IMR-90 (cell line): Measurements from ENCODE around the gene MYPOP. TPM values are rescaled to one million over a fixed set of nuclear protein-coding genes. Genes with fewer than 3 reads are reported as not detected.
A peak's percentile ranks its signal among the peaks of the same experiment; 100 is the strongest.

Experiments used
- ATAC-seq: fragments of 200-7000 bp; cut with Tn5 transposase; 2 replicates; pipeline ENCODE4 v1.9.1; 2020; ENCODE audit warnings: low read depth, mild to moderate bottlenecking, moderate library complexity
- BruUV-seq: library from RNA; stranded (reverse); fragments of 400-500 nt; replicated peaks from 2 replicates; lab custom pipeline; 2021; lab: Mats Ljungman, UMichigan
- CTCF ChIA-PET: fragments of 300-600 bp; formaldehyde crosslinking; extraction: SDS; loops from one replicate; lab custom pipeline; 2021; ENCODE audit warnings: antibody characterized with exemption; lab: Yijun Ruan, JAX
- POLR2A ChIA-PET: fragments of 300-600 bp; sonication (Branson Sonifier 250); formaldehyde crosslinking; loops from one replicate; lab custom pipeline; 2022; ENCODE audit warnings: antibody characterized with exemption; ENCODE audit not compliant: unreplicated experiment; lab: Charles Lee
- DNase-seq: peaks from one replicate; pipeline ENCODE4 v3.0.0; 2013
- H2AFZ ChIP-seq: replicated peaks from 2 replicates; pipeline ENCODE3; 2013; ENCODE audit warnings: low read length, mild to moderate bottlenecking; ENCODE audit not compliant: poor library complexity
- H2AK5ac ChIP-seq: 2 replicates; pipeline ENCODE4 v1.6.1; 2013; ENCODE audit warnings: low read depth, low read length, inconsistent platforms
- H2AK9ac ChIP-seq: replicated peaks from 2 replicates; pipeline ENCODE3; 2013; ENCODE audit warnings: mild to moderate bottlenecking, low read depth, low read length, moderate library complexity; ENCODE audit not compliant: poor library complexity
- H2BK120ac ChIP-seq: 2 replicates; pipeline ENCODE4 v1.6.1; 2013; ENCODE audit warnings: low read depth, low read length, inconsistent platforms
- H2BK15ac ChIP-seq: 3 replicates; pipeline ENCODE4 v1.6.1; 2013; ENCODE audit warnings: low read depth, low read length, inconsistent platforms
- H2BK20ac ChIP-seq: 2 replicates; pipeline ENCODE4 v1.6.1; 2013; ENCODE audit warnings: low read depth, mild to moderate bottlenecking, inconsistent platforms, low read length, moderate library complexity
- H2BK5ac ChIP-seq: 2 replicates; pipeline ENCODE4 v1.6.1; 2013; ENCODE audit warnings: mild to moderate bottlenecking, low read depth, low read length, inconsistent platforms; ENCODE audit not compliant: poor library complexity, severe bottlenecking
- H3K14ac ChIP-seq: replicated peaks from 2 replicates; pipeline ENCODE4 v1.6.1; 2013; ENCODE audit warnings: low read depth, low read length, inconsistent platforms
- H3K18ac ChIP-seq: 2 replicates; pipeline ENCODE4 v1.6.1; 2013; ENCODE audit warnings: low read depth, low read length, control low read depth
- H3K23ac ChIP-seq: 2 replicates; pipeline ENCODE4 v1.6.1; 2013; ENCODE audit warnings: low read depth, low read length, inconsistent platforms
- H3K27ac ChIP-seq: 2 replicates; pipeline ENCODE4 v1.5.1; 2013; ENCODE audit warnings: mild to moderate bottlenecking, control low read depth, low read length; ENCODE audit not compliant: insufficient read depth
- H3K27me3 ChIP-seq: 2 replicates; pipeline ENCODE4 v1.6.1; 2013; ENCODE audit warnings: low read length; ENCODE audit not compliant: control insufficient read depth, insufficient read depth
- H3K36me3 ChIP-seq: 2 replicates; pipeline ENCODE4 v1.6.1; 2013; ENCODE audit warnings: low read length, mixed read lengths; ENCODE audit not compliant: control insufficient read depth, insufficient read depth
- H3K4ac ChIP-seq: 2 replicates; pipeline ENCODE4 v1.6.1; 2013; ENCODE audit warnings: low read depth, low read length, inconsistent platforms
- H3K4me1 ChIP-seq: 2 replicates; pipeline ENCODE4 v1.6.1; 2013; ENCODE audit warnings: low read length, mixed read lengths; ENCODE audit not compliant: control insufficient read depth, insufficient read depth
- H3K4me2 ChIP-seq: 2 replicates; pipeline ENCODE4 v1.6.1; 2013; ENCODE audit warnings: low read depth, mild to moderate bottlenecking, control low read depth, low read length, moderate library complexity
- H3K4me3 ChIP-seq: 2 replicates; pipeline ENCODE4 v1.5.1; 2013; ENCODE audit warnings: low read depth, mild to moderate bottlenecking, control low read depth, low read length, moderate library complexity; ENCODE audit not compliant: insufficient read depth
- H3K56ac ChIP-seq: 2 replicates; pipeline ENCODE4 v1.6.1; 2013; ENCODE audit warnings: low read length, inconsistent platforms; ENCODE audit not compliant: insufficient read depth; ENCODE audit errors: extremely low read depth
- H3K79me1 ChIP-seq, 2 experiments: 2 replicates each; pipeline ENCODE4 v1.6.1; 2013; ENCODE audit warnings: low read length in 2 of 2, inconsistent platforms in 1 of 2, low read depth in 1 of 2
- H3K9ac ChIP-seq: 2 replicates; pipeline ENCODE4 v1.6.1; 2013; ENCODE audit warnings: low read depth, low read length, control low read depth
- H3K9me1 ChIP-seq: 2 replicates; pipeline ENCODE4 v1.6.1; 2013; ENCODE audit warnings: low read length, inconsistent platforms; ENCODE audit not compliant: insufficient read depth
- H3K9me3 ChIP-seq: 2 replicates; pipeline ENCODE4 v1.6.1; 2013; ENCODE audit warnings: low read length; ENCODE audit not compliant: control insufficient read depth, insufficient read depth
- H4K20me1 ChIP-seq: 2 replicates; pipeline ENCODE4 v1.6.1; 2013; ENCODE audit warnings: low read length, inconsistent platforms; ENCODE audit not compliant: insufficient read depth
- H4K5ac ChIP-seq: 2 replicates; pipeline ENCODE4 v1.6.1; 2013; ENCODE audit warnings: mild to moderate bottlenecking, low read depth, low read length, control low read depth
- H4K8ac ChIP-seq, 2 experiments: 2 replicates each; pipeline ENCODE4 v1.6.1; 2013; ENCODE audit warnings: low read depth in 2 of 2, low read length in 2 of 2, control low read depth in 1 of 2, inconsistent platforms in 1 of 2
- H4K91ac ChIP-seq: 2 replicates; pipeline ENCODE4 v1.6.1; 2013; ENCODE audit warnings: low read depth, low read length, inconsistent platforms; ENCODE audit not compliant: insufficient read depth
- BHLHE40 ChIP-seq: fragments of 150-350 bp; IDR thresholded peaks from 2 replicates; pipeline ENCODE4 v1.6.1; 2016; ENCODE audit warnings: mild to moderate bottlenecking, low read depth, low read length
- CEBPB ChIP-seq: IDR thresholded peaks from 2 replicates; pipeline ENCODE4 v1.6.1; 2012; ENCODE audit warnings: low read depth, low read length, improper control_type of control experiment
- CHD1 ChIP-seq: IDR thresholded peaks from 2 replicates; pipeline ENCODE4 v1.6.1; 2012; ENCODE audit warnings: low read depth, low read length, improper control_type of control experiment
- CTCF ChIP-seq: conservative IDR thresholded peaks from 2 replicates; pipeline ENCODE4 v1.5.1; 2012; ENCODE audit warnings: mild to moderate bottlenecking, low read depth, low read length, improper control_type of control experiment
- ELK1 ChIP-seq: fragments of 150-350 bp; IDR thresholded peaks from 2 replicates; pipeline ENCODE4 v1.6.1; 2016; ENCODE audit warnings: low read depth, mild to moderate bottlenecking, low read length, moderate library complexity, borderline replicate concordance
- FOS ChIP-seq: fragments of 150-350 bp; IDR thresholded peaks from 2 replicates; pipeline ENCODE4 v1.6.1; 2016; ENCODE audit warnings: low read depth, low read length
- MAFK ChIP-seq: IDR thresholded peaks from 2 replicates; pipeline ENCODE4 v1.6.1; 2012; ENCODE audit warnings: low read depth, low read length, improper control_type of control experiment
- MAZ ChIP-seq: IDR thresholded peaks from 2 replicates; pipeline ENCODE4 v1.6.1; 2012; ENCODE audit warnings: low read depth, mild to moderate bottlenecking, low read length, improper control_type of control experiment, moderate library complexity, borderline replicate concordance
- MXI1 ChIP-seq: IDR thresholded peaks from 2 replicates; pipeline ENCODE4 v1.6.1; 2012; ENCODE audit warnings: low read depth, mild to moderate bottlenecking, low read length, moderate library complexity, borderline replicate concordance
- NFE2L2 ChIP-seq: fragments of 150-350 bp; IDR thresholded peaks from 2 replicates; pipeline ENCODE4 v1.6.1; 2016; ENCODE audit warnings: low read depth, mild to moderate bottlenecking, low read length
- POLR2A ChIP-seq: IDR thresholded peaks from 2 replicates; pipeline ENCODE4 v1.6.1; 2012; ENCODE audit warnings: mild to moderate bottlenecking, low read depth, low read length
- RAD21 ChIP-seq: IDR thresholded peaks from 2 replicates; pipeline ENCODE4 v1.6.1; 2012; ENCODE audit warnings: low read length, improper control_type of control experiment
- RCOR1 ChIP-seq: IDR thresholded peaks from 2 replicates; pipeline ENCODE4 v1.6.1; 2012; ENCODE audit warnings: mild to moderate bottlenecking, low read length, improper control_type of control experiment; ENCODE audit not compliant: insufficient replicate concordance
- SMC3 ChIP-seq: fragments of 150-350 bp; IDR thresholded peaks from 2 replicates; pipeline ENCODE4 v1.6.1; 2016; ENCODE audit warnings: low read depth, mild to moderate bottlenecking, antibody characterized with exemption, low read length, moderate library complexity
- WGBS, 2 experiments: methylation state at CpG; one replicate each; pipeline versions ENCODE4 v1.1.5 to v1.1.7; 2013; ENCODE audit warnings: missing lambda C conversion rate in 2 of 2; ENCODE audit not compliant: insufficient read length in 1 of 2; ENCODE audit errors: extremely low coverage in 2 of 2; 5-methylcytosine and 5-hydroxymethylcytosine counted together
- dilution Hi-C: fragments of 300-500 bp; cut with HindIII; formaldehyde crosslinking; loops from one replicate; pipeline ENCODE4 v1.14.3; 2018; ENCODE audit warnings: low sequenced_read_pairs; ENCODE audit not compliant: unreplicated experiment
- in situ Hi-C: fragments of 300-500 bp; cut with MboI; formaldehyde crosslinking; loops from 3 replicates; pipeline ENCODE4 v1.14.3; 2019; ENCODE audit warnings: low sequenced_read_pairs, inconsistent platforms, mixed read lengths
- intact Hi-C: fragments of 100-400 bp; cut with micrococcal nuclease; formaldehyde crosslinking; loops from 2 replicates; pipeline ENCODE4 v1.10.0; 2022
- polyA plus RNA-seq, 3 experiments: library from polyadenylated mRNA; depleted of rRNA; stranded (reverse); fragments of >200 nt; gene quantifications; 2 replicates each; pipeline ENCODE4 v1.2.3, GENCODE V29; 2012; ENCODE audit warnings: low replicate concordance in 1 of 3
- total RNA-seq: library from RNA; depleted of rRNA; stranded (reverse); fragments of >200 nt; gene quantifications from 2 replicates; pipeline ENCODE4 v1.2.3, GENCODE V29; 2012

Gene MYPOP
- total and polyA plus RNA-seq, 2 of the 4 experiments (the other 2 are of a cell fraction), result 0.36 to 2.8 TPM

- ATAC-seq (no peak), DNase-seq (no peak)
- CTCF ChIA-PET, result interaction anchor here (1.0 kb wide), 1 partner anchor 20 kb away, joined by 3 read pairs; no protein-coding TSS in a partner anchor
- Histone ChIP-seq H2BK5ac (no peak overlapping the region), H2AK9ac (peak overlapping the region; percentile 93), H4K5ac (no peak overlapping the region), H3K36me3 (peaks cover 7% of the 10 kb centered on the region; the same call in 1 of the 2 replicates), H3K23ac (no peak overlapping the region), H3K27ac (peak overlapping the region; percentile 16; the same call in 1 of the 2 replicates), H3K4ac (no peak overlapping the region), H4K91ac (no peak overlapping the region), H4K20me1 (peaks cover 15% of the 10 kb centered on the region), H2AFZ (peak overlapping the region; percentile 95), H3K4me2 (peak overlapping the region; percentile 67), H2BK20ac (no peak overlapping the region), H3K4me1 (peaks cover 10% of the 10 kb centered on the region), H3K9me1 (peaks cover 6% of the 10 kb centered on the region; the same call in 1 of the 2 replicates), H3K9me3 (no peaks in the 10 kb centered on the region), H3K9ac (no peak overlapping the region; the same call in 1 of the 2 replicates), H2BK120ac (no peak overlapping the region), H3K56ac (no peak overlapping the region), H2BK15ac (no peak overlapping the region), H3K4me3 (peak overlapping the region; percentile 74), H2AK5ac (peak overlapping the region; percentile 24; the same call in 1 of the 2 replicates), H4K8ac (no peak overlapping the region; a peak in 1 of 4 replicates), H3K79me1 (peaks cover 8 to 30% of the 10 kb centered on the region in 2 experiments), H3K27me3 (no peaks in the 10 kb centered on the region), H3K14ac (no peak overlapping the region), H3K18ac (no peak overlapping the region)
- dilution Hi-C loops, result no loop called here
- 58% methylated on average over 69 of the region's 72 CpGs; no CpG with 5 or more reads in 1 of the 2 experiments for WGBS, 2 experiments
- BruUV-seq, result no TSS peak
- POLR2A ChIA-PET, result no interaction called here
- in situ Hi-C loops, result no loop called here
- intact Hi-C loops, result loop anchor here (5.0 kb wide), 1 partner anchor 112 kb away; the partner anchor contains the start of gene CCDC61
- TF ChIP-seq SMC3 (no peak), BHLHE40 (no peak), CTCF (no peak), RAD21 (no peak), NFE2L2 (no peak), CEBPB (no peak), POLR2A (no peak), MAFK (no peak), CHD1 (no peak), RCOR1 (no peak), FOS (no peak), ELK1 (no peak), MAZ (no peak), MXI1 (no peak)
These were observed 17.5 kb downstream of the MYPOP start for GRCh38 chr19:45884682-45885555.
